GM19324 (cell line): ENCODE measurements around the gene CASTOR2.
"Not testable (repeated sequence)": the region's sequence is repeated elsewhere in the genome, so short reads cannot be mapped to it uniquely, and the experiment has no call there.

ENCODE experiments used
- ATAC-seq: cut with Tn5 transposase; IDR thresholded peaks from one replicate; pipeline ENCODE4 v1.9.1; 2021; ENCODE audit warnings: mild to moderate bottlenecking, moderate library complexity; ENCODE audit not compliant: unreplicated experiment, low FRiP score

CASTOR2 gene

GRCh38 chr7:74964511-74965119, at the start of gene CASTOR2:
TSS of gene CASTOR2 (plus strand) at chr7:74964705. CDS start at chr7:74964986, 281 bp downstream.
- ATAC-seq = peak; percentile 91

GRCh38 chr7:74922321-74922890, 42.1 kb upstream of the CASTOR2 start:
- not testable (repeated sequence) for ATAC-seq

- ATAC-seq = not testable (repeated sequence)
Measured at GRCh38 chr7:74923644-74924043, 40.9 kb upstream of the CASTOR2 start.

GRCh38 chr7:74926968-74927367, 37.5 kb upstream of the CASTOR2 start:
- ATAC-seq = not testable (repeated sequence)

- ATAC-seq = not testable (repeated sequence)
Measured at GRCh38 chr7:74931563-74932328, 32.8 kb upstream of the CASTOR2 start.

GRCh38 chr7:74939429-74939828, 25.1 kb upstream of the CASTOR2 start:
- not testable (repeated sequence) for ATAC-seq

GRCh38 chr7:74941302-74942069, 23.0 kb upstream of the CASTOR2 start:
- ATAC-seq = not testable (repeated sequence)

- not testable (repeated sequence) for ATAC-seq
Measured at GRCh38 chr7:74943923-74944322, 20.6 kb upstream of the CASTOR2 start.

- not testable (repeated sequence) for ATAC-seq
Measured at GRCh38 chr7:74947741-74948140, 16.8 kb upstream of the CASTOR2 start.

GRCh38 chr7:74953774-74954173, 10.7 kb upstream of the CASTOR2 start:
- ATAC-seq = not testable (repeated sequence)

- ATAC-seq = not testable (repeated sequence)
Measured at GRCh38 chr7:74958328-74958727, 6.2 kb upstream of the CASTOR2 start.

- not testable (repeated sequence) for ATAC-seq
Measured at GRCh38 chr7:74963704-74964510, 598 bp upstream of the CASTOR2 start.

- ATAC-seq = not testable (repeated sequence)
Measured at GRCh38 chr7:74966208-74966854, 1.8 kb downstream of the CASTOR2 start.

- not testable (repeated sequence) for ATAC-seq
Measured at GRCh38 chr7:74966909-74967308, 2.4 kb downstream of the CASTOR2 start.

- ATAC-seq = not testable (repeated sequence)
Measured at GRCh38 chr7:74971431-74971830, 6.9 kb downstream of the CASTOR2 start.

- ATAC-seq = not testable (repeated sequence)
Measured at GRCh38 chr7:74972377-74972776, 7.9 kb downstream of the CASTOR2 start.

- ATAC-seq = not testable (repeated sequence)
Measured at GRCh38 chr7:74975959-74976358, 11.5 kb downstream of the CASTOR2 start.

- not testable (repeated sequence) for ATAC-seq
Measured at GRCh38 chr7:74977523-74977922, 13.0 kb downstream of the CASTOR2 start.

GRCh38 chr7:74988436-74988835, 23.9 kb downstream of the CASTOR2 start:
- ATAC-seq = not testable (repeated sequence)
